Measurements from ENCODE around the gene SPATA13.

Gene SPATA13

DNA sequence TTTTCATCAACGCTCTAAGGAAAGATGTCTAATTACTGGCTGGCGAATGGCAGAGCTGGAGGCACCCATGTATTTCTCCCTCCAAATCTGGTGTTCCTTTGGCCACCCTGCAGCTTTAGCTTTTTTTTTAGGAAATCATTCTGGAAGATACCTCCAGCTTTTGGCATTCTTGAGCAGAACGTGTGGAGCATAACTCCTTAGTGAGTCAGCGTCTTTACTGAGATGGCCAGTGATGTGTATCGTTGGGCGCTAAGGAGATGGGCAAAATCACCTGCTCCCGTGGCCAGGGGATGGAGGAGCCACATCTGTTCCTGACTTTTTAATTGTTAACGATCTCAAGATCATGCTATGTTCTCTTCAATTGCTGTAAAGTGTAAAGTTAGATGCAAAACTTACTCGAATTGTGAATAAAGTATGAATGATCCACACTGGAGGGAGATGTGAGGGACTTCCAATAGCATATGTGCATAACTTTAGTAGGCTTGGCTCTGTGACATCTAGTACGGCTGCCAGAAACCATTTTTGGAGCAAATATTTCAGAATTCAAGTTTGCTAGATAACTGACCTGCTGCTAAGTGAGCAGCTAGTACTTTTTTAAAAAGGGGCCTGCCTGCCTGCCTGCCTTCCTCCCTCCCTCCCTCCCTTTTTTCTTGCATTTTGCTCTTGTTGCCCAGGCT is 124.5 kb downstream of the SPATA13 start:
- TF ChIP-seq, protein P1, sequence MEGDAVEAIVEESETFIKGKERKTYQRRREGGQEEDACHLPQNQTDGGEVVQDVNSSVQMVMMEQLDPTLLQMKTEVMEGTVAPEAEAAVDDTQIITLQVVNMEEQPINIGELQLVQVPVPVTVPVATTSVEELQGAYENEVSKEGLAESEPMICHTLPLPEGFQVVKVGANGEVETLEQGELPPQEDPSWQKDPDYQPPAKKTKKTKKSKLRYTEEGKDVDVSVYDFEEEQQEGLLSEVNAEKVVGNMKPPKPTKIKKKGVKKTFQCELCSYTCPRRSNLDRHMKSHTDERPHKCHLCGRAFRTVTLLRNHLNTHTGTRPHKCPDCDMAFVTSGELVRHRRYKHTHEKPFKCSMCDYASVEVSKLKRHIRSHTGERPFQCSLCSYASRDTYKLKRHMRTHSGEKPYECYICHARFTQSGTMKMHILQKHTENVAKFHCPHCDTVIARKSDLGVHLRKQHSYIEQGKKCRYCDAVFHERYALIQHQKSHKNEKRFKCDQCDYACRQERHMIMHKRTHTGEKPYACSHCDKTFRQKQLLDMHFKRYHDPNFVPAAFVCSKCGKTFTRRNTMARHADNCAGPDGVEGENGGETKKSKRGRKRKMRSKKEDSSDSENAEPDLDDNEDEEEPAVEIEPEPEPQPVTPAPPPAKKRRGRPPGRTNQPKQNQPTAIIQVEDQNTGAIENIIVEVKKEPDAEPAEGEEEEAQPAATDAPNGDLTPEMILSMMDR (conservative IDR thresholded peaks at IDR 0.05), result no peak
- H3K27ac ChIP-seq, result no peak overlapping the region

DNA sequence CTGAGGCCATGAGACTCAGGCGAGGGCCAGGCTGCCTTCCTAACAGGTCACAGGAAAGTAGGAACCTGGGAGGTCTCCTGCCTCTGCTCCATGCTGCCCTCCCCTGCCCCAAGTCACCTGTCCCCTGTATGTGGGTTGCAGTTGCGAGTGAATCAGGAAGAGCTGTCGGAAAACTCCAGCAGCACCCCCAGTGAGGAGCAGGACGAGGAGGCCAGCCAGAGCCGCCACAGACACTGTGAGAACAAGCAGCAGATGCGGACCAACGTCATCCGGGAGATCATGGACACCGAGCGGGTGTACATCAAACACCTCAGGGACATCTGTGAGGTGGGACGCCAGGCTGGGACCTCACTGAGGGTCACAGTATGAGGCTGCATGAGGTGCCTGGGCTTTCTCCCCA is 126.1 kb downstream of the SPATA13 start:
- no peak overlapping the region for H3K27ac ChIP-seq
- TF ChIP-seq, protein P1 (conservative IDR thresholded peaks at IDR 0.05), result no peak

DNA sequence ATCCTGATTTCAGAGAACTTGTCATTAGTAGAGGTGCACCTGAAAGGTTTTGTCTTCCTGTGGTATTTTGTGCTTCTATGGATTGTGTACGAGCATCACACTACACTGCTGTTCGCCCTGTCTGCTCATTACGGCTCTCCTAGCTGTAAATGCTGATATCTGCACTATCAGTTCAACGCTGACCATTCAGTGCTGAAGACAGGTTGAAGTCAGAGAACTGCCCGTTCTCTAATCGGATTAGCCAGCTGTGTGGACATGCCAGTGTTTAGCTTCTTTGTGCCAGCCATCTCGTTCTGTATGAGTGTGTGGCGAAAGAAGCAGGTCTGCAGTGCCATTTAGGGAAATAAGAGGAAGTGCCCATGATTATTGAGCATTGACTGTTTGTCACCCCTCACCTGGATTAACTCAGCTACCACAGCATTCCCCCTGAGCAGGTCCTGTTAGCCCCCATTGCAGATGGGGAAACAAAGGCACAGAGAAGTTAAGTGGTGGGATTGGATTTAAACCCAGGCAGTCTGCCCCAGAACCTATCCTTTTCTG is 127.3 kb downstream of the SPATA13 start:
- H3K27ac ChIP-seq, result no peak overlapping the region
- TF ChIP-seq, protein P1 (conservative IDR thresholded peaks at IDR 0.05), result no peak

DNA sequence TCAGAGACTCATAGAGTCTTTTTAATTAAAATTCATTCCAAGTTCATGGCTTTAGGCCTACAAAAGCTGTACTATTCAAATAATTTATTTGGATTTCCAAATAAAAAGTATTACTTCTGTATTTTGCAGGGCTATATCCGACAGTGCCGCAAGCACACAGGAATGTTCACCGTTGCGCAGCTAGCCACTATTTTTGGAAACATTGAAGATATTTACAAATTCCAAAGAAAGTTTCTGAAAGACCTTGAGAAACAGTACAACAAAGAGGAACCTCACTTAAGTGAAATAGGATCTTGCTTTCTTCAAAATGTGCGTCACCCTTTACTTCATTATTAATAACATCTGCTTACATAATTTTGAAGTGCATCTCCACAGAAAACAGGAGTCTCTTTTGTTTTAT is 128.3 kb downstream of the SPATA13 start:
- H3K27ac ChIP-seq, result no peak overlapping the region
- TF ChIP-seq, protein P1 (conservative IDR thresholded peaks at IDR 0.05), result no peak

DNA sequence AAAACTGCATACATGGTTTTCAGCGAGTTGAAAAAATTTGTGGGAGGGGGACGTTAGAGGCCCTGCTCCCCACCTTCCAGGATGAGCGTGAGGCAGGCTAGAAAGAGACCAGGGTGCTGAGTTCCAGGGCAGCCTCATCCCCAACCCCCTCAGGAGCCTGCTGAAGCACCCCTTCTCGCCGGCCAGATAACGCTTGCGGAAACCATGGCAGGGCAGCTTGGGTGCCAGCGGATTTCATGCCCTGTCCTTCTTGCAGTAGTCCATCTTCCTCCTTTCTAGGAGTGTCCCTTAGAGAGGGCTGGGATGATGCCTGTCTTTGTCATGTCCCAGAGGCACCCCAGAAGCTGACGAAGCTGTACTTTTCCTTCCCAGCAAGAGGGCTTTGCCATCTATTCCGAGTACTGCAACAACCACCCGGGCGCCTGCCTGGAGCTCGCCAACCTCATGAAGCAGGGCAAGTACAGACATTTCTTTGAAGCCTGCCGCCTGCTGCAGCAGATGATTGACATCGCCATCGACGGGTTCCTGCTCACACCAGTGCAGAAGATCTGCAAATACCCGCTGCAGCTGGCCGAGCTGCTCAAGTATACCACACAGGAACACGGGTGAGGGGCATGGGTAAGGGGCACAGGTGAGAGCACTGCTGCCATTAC is 129.9 kb downstream of the SPATA13 start:
- no peak overlapping the region for H3K27ac ChIP-seq
- TF ChIP-seq, protein P1 (conservative IDR thresholded peaks at IDR 0.05), result no peak

DNA sequence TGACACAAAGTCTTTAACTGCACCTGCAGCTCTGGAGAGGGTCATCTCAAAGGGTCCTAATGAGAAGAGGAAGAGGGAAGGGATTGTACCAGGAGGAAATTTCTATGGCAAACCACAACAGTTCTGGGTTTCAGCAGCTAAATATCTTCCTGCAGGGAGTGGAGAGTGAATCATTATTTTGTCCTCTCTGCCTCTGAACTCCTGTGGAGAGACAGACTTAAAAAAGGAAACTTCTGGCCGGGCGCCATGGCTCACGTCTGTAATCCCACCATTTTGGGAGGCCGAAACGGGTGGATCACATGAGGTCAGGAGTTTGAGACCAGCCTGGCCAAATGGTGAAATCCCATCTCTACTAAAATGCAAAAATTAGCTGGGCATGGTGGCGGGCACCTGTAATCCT is 132.0 kb downstream of the SPATA13 start:
- no peak overlapping the region for H3K27ac ChIP-seq
- TF ChIP-seq, protein P1 (conservative IDR thresholded peaks at IDR 0.05), result no peak

DNA sequence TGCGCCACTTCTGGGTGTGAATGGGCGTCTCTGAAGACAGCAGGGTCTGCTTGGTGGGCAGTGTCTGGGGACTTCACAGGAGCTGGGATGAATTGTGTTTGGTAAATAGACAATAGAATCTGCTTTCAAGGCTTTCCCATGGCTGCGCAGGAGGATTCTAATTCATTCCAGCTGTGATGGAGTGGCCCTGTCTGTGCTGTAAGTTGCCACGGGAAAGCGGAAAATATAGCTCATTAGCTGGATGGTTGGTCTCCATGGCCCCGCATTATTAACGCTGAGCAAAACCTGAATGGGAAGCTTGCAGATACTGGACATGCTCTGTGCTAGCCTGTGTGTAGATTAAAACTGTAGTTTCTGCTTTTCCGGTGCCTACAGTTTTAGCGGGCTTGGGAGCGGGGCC is 133.2 kb downstream of the SPATA13 start:
- H3K27ac ChIP-seq, result no peak overlapping the region
- TF ChIP-seq, protein P1 (conservative IDR thresholded peaks at IDR 0.05), result no peak
